Tibial nerve (tissue), 4 donors: ENCODE data around the gene PLD5.

Experiments
- EP300 ChIP-seq, 2 donors: sonication (generic); formaldehyde crosslinking; IDR thresholded peaks; one replicate each; pipeline ENCODE4 v1.6.1; 2017; ENCODE audit warnings: antibody characterized with exemption in 2 of 2, mild to moderate bottlenecking in 1 of 2
- TF ChIP-seq, protein P1 (sequence below), 5 experiments: fragments of 200-600 bp in 3 of 5; fragments of 450-650 bp in 2 of 5; sonication (generic) in 3 of 5; IDR thresholded peaks; one replicate each; pipeline ENCODE4 v1.5.1; 2016 to 2019; ENCODE audit warnings: antibody characterized with exemption in 5 of 5, mild to moderate bottlenecking in 3 of 5, moderate library complexity in 2 of 5

- TF ChIP-seq, protein P1, sequence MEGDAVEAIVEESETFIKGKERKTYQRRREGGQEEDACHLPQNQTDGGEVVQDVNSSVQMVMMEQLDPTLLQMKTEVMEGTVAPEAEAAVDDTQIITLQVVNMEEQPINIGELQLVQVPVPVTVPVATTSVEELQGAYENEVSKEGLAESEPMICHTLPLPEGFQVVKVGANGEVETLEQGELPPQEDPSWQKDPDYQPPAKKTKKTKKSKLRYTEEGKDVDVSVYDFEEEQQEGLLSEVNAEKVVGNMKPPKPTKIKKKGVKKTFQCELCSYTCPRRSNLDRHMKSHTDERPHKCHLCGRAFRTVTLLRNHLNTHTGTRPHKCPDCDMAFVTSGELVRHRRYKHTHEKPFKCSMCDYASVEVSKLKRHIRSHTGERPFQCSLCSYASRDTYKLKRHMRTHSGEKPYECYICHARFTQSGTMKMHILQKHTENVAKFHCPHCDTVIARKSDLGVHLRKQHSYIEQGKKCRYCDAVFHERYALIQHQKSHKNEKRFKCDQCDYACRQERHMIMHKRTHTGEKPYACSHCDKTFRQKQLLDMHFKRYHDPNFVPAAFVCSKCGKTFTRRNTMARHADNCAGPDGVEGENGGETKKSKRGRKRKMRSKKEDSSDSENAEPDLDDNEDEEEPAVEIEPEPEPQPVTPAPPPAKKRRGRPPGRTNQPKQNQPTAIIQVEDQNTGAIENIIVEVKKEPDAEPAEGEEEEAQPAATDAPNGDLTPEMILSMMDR (IDR thresholded peaks at IDR 0.05) = no peak
- no peak for TF ChIP-seq EP300 (IDR thresholded peaks at IDR 0.05)
Observed at GRCh38 chr1:242452573-242452972, 71.9 kb downstream of the PLD5 start.
